ENCODE data around the gene CENPS. TPM values are rescaled to one million over a fixed set of nuclear protein-coding genes. Genes with fewer than 3 reads are reported as not detected.

Gene CENPS
- polyA plus RNA-seq, 5 donors, result 18.5 to 26.7 (median 21.0) TPM

GRCh38 chr1:10484521-10484920 is 54.3 kb downstream of the CENPS start:
- DNase-seq, result no peak

- no peak for DNase-seq
These were observed 59.2 kb downstream of the CENPS start for GRCh38 chr1:10489291-10490055.

- no peak for DNase-seq
These were observed 60.2 kb downstream of the CENPS start for GRCh38 chr1:10490286-10490970.

Other genes with a start within 250 kb of the CENPS start
- gene KIF1B, start 219.9 kb upstream of the CENPS start, polyA plus RNA-seq (ENCODE audit: insufficient read depth in 1 of 5, insufficient read length in 5 of 5, low replicate concordance in 1 of 5), result 10 to 100 TPM; 27.9 to 37.9 (median 35.2) TPM
- gene PGD, start 31.4 kb upstream of the CENPS start, polyA plus RNA-seq (ENCODE audit: insufficient read depth in 1 of 5, insufficient read length in 5 of 5, low replicate concordance in 1 of 5), result 100 to 1,000 TPM; 134 to 178 (median 152) TPM
- 1 to 10 TPM; 1.4 to 2.0 (median 1.8) TPM for gene CORT, start 19.6 kb downstream of the CENPS start, polyA plus RNA-seq (ENCODE audit: insufficient read depth in 1 of 5, insufficient read length in 5 of 5, low replicate concordance in 1 of 5)
- gene DFFA, start 42.1 kb downstream of the CENPS start, polyA plus RNA-seq (ENCODE audit: insufficient read depth in 1 of 5, insufficient read length in 5 of 5, low replicate concordance in 1 of 5), result 10 to 100 TPM; 36.2 to 43.1 (median 40.4) TPM
- gene PEX14, start 44.5 kb downstream of the CENPS start, polyA plus RNA-seq (ENCODE audit: insufficient read depth in 1 of 5, insufficient read length in 5 of 5, low replicate concordance in 1 of 5), result 10 to 100 TPM; 15.0 to 23.4 (median 19.9) TPM